ENCODE results near the gene SETBP1.

SETBP1 gene

GRCh38 chr18:44770641-44771040, 90.0 kb downstream of the SETBP1 start:
- Histone ChIP-seq H3K27me3 (ENCODE audit: control insufficient read depth, insufficient read depth, low read length) (no peaks in the 10 kb centered on the region), H3K9me3 (ENCODE audit: control insufficient read depth, low read length) (no peaks in the 10 kb centered on the region), H3K4me1 (no peaks in the 10 kb centered on the region), H3K4me2 (ENCODE audit: low read length) (no peak overlapping the region), H2AFZ (no peak overlapping the region), H3K27ac (no peak overlapping the region), H3K79me2 (peaks cover 19% of the 10 kb centered on the region), H3K4me3 (ENCODE audit: low read depth, low read length) (no peak overlapping the region), H3K36me3 (ENCODE audit: control insufficient read depth, insufficient read depth, low read length) (no peaks in the 10 kb centered on the region), H3K9ac (no peak overlapping the region)
- TF ChIP-seq CTCF (IDR thresholded peaks at IDR 0.05): no peak

- Histone ChIP-seq H3K4me1 (no peaks in the 10 kb centered on the region), H3K27ac (no peak overlapping the region), H3K9me3 (ENCODE audit: control insufficient read depth, low read length) (no peaks in the 10 kb centered on the region), H3K36me3 (ENCODE audit: control insufficient read depth, insufficient read depth, low read length) (no peaks in the 10 kb centered on the region), H3K4me3 (ENCODE audit: low read depth, low read length) (no peak overlapping the region), H3K4me2 (ENCODE audit: low read length) (no peak overlapping the region), H3K27me3 (ENCODE audit: control insufficient read depth, insufficient read depth, low read length) (no peaks in the 10 kb centered on the region), H2AFZ (no peak overlapping the region), H3K9ac (no peak overlapping the region), H3K79me2 (peaks cover 24% of the 10 kb centered on the region)
- no peak for TF ChIP-seq CTCF (IDR thresholded peaks at IDR 0.05)
These were observed 90.9 kb downstream of the SETBP1 start for GRCh38 chr18:44771572-44771955.

GRCh38 chr18:44771956-44772917, 91.5 kb downstream of the SETBP1 start:
- H3K4me1 ChIP-seq: peaks cover under 1% of the 10 kb centered on the region
- no peak overlapping the region for H3K4me2 ChIP-seq (ENCODE audit: low read length)
- TF ChIP-seq CTCF (IDR thresholded peaks at IDR 0.05): no peak
- no peaks in the 10 kb centered on the region for H3K9me3 ChIP-seq (ENCODE audit: control insufficient read depth, low read length)
- no peaks in the 10 kb centered on the region for H3K36me3 ChIP-seq (ENCODE audit: control insufficient read depth, insufficient read depth, low read length)
- H3K9ac ChIP-seq: no peak overlapping the region
- no peak overlapping the region for H2AFZ ChIP-seq
- peaks cover 31% of the 10 kb centered on the region for H3K79me2 ChIP-seq
- no peak overlapping the region for H3K4me3 ChIP-seq (ENCODE audit: low read depth, low read length)
- no peak overlapping the region for H3K27ac ChIP-seq
- no peaks in the 10 kb centered on the region for H3K27me3 ChIP-seq (ENCODE audit: control insufficient read depth, insufficient read depth, low read length)

- no peaks in the 10 kb centered on the region for H3K36me3 ChIP-seq (ENCODE audit: control insufficient read depth, insufficient read depth, low read length)
- no peak for TF ChIP-seq CTCF (IDR thresholded peaks at IDR 0.05)
- H3K9ac ChIP-seq: no peak overlapping the region
- H3K27me3 ChIP-seq (ENCODE audit: control insufficient read depth, insufficient read depth, low read length): no peaks in the 10 kb centered on the region
- peaks cover 29% of the 10 kb centered on the region for H3K79me2 ChIP-seq
- H3K27ac ChIP-seq: no peak overlapping the region
- peaks cover 2% of the 10 kb centered on the region for H3K4me1 ChIP-seq
- no peak overlapping the region for H2AFZ ChIP-seq
- no peak overlapping the region for H3K4me2 ChIP-seq (ENCODE audit: low read length)
- H3K9me3 ChIP-seq (ENCODE audit: control insufficient read depth, low read length): no peaks in the 10 kb centered on the region
- H3K4me3 ChIP-seq (ENCODE audit: low read depth, low read length): no peak overlapping the region
These were observed 93.0 kb downstream of the SETBP1 start for GRCh38 chr18:44773640-44774155.

Measured in parathyroid adenoma (tissue), 2 donors.